Measurements from ENCODE around the gene JAG1. TPM values are rescaled to one million over a fixed set of nuclear protein-coding genes. Genes with fewer than 3 reads are reported as not detected.

The JAG1 gene
- total RNA-seq, 2 experiments from 2014 or later = 0.32 to 0.67 TPM

- TF ChIP-seq EZH2phosphoT487 (IDR thresholded peaks at IDR 0.05; ENCODE audit: borderline replicate concordance, low read depth, low read length) = no peak
- no peak for TF ChIP-seq CTCF (conservative IDR thresholded peaks at IDR 0.05; ENCODE audit: low read length)
- POLR2A ChIA-PET = interaction anchor here (0.5 to 1.0 kb wide), 2 partner anchors 11 to 374 kb away, joined by 3 read pairs; no protein-coding TSS in a partner anchor
- Histone ChIP-seq H3K36me3 (ENCODE audit: insufficient read depth, low read length) (no peaks in the 10 kb centered on the region), H3K9me2 (ENCODE audit: insufficient read depth, low read length) (no peaks in the 10 kb centered on the region), H4K20me1 (ENCODE audit: insufficient read depth, low read length) (no peaks in the 10 kb centered on the region), H3K9me3 (ENCODE audit: low read length) (no peaks in the 10 kb centered on the region), H3K27ac (ENCODE audit: low read depth, low read length, poor library complexity, severe bottlenecking) (no peak overlapping the region), H3K4me3 (ENCODE audit: low read depth, low read length, poor library complexity, severe bottlenecking) (no peak overlapping the region), H2AFZ (ENCODE audit: low read length) (no peak overlapping the region), H3K79me2 (ENCODE audit: insufficient read depth, low read depth, low read length) (no peaks in the 10 kb centered on the region), H3K4me1 (ENCODE audit: insufficient read depth, low read length, poor library complexity, severe bottlenecking) (no peaks in the 10 kb centered on the region), H3K4me2 (ENCODE audit: low read length) (no peak overlapping the region)
- CTCF ChIA-PET (ENCODE audit: unreplicated experiment) = no interaction called here
- no TSS peak for BruUV-seq (replicated peaks)
- intact Hi-C loops (cut with micrococcal nuclease; ENCODE audit: unreplicated experiment) = no loop called here
- no peak for DNase-seq (ENCODE audit: low spot score)
Measured at GRCh38 chr20:10718661-10719060, 44.9 kb upstream of the JAG1 start.

GRCh38 chr20:10716855-10717254 is 43.1 kb upstream of the JAG1 start:
- no peak for TF ChIP-seq CTCF (conservative IDR thresholded peaks at IDR 0.05; ENCODE audit: low read length)
- no peak for TF ChIP-seq EZH2phosphoT487 (IDR thresholded peaks at IDR 0.05; ENCODE audit: borderline replicate concordance, low read depth, low read length)
- H3K36me3 ChIP-seq (ENCODE audit: insufficient read depth, low read length) = no peaks in the 10 kb centered on the region
- DNase-seq (ENCODE audit: low spot score) = no peak
- H2AFZ ChIP-seq (ENCODE audit: low read length) = no peak overlapping the region
- H3K9me2 ChIP-seq (ENCODE audit: insufficient read depth, low read length) = no peaks in the 10 kb centered on the region
- no peak overlapping the region for H3K27ac ChIP-seq (ENCODE audit: low read depth, low read length, poor library complexity, severe bottlenecking)
- BruUV-seq (replicated peaks) = no TSS peak
- no peaks in the 10 kb centered on the region for H3K9me3 ChIP-seq (ENCODE audit: low read length)
- ChIA-PET CTCF (ENCODE audit: unreplicated experiment) (no interaction called here), POLR2A (no interaction called here)
- no peaks in the 10 kb centered on the region for H3K79me2 ChIP-seq (ENCODE audit: insufficient read depth, low read depth, low read length)
- no peak overlapping the region for H3K4me2 ChIP-seq (ENCODE audit: low read length)
- H3K4me1 ChIP-seq (ENCODE audit: insufficient read depth, low read length, poor library complexity, severe bottlenecking) = no peaks in the 10 kb centered on the region
- no peaks in the 10 kb centered on the region for H4K20me1 ChIP-seq (ENCODE audit: insufficient read depth, low read length)
- H3K4me3 ChIP-seq (ENCODE audit: low read depth, low read length, poor library complexity, severe bottlenecking) = no peak overlapping the region
- intact Hi-C loops (cut with micrococcal nuclease; ENCODE audit: unreplicated experiment) = no loop called here

- Histone ChIP-seq H4K20me1 (ENCODE audit: insufficient read depth, low read length) (no peaks in the 10 kb centered on the region), H3K36me3 (ENCODE audit: insufficient read depth, low read length) (no peaks in the 10 kb centered on the region), H3K4me2 (ENCODE audit: low read length) (no peak overlapping the region), H2AFZ (ENCODE audit: low read length) (no peak overlapping the region), H3K9me3 (ENCODE audit: low read length) (no peaks in the 10 kb centered on the region), H3K4me3 (ENCODE audit: low read depth, low read length, poor library complexity, severe bottlenecking) (no peak overlapping the region), H3K9me2 (ENCODE audit: insufficient read depth, low read length) (no peaks in the 10 kb centered on the region), H3K27ac (ENCODE audit: low read depth, low read length, poor library complexity, severe bottlenecking) (no peak overlapping the region), H3K79me2 (ENCODE audit: insufficient read depth, low read depth, low read length) (no peaks in the 10 kb centered on the region), H3K4me1 (ENCODE audit: insufficient read depth, low read length, poor library complexity, severe bottlenecking) (no peaks in the 10 kb centered on the region)
- no TSS peak for BruUV-seq (replicated peaks)
- ChIA-PET CTCF (ENCODE audit: unreplicated experiment) (no interaction called here), POLR2A (no interaction called here)
- no peak for TF ChIP-seq EZH2phosphoT487 (IDR thresholded peaks at IDR 0.05; ENCODE audit: borderline replicate concordance, low read depth, low read length)
- no peak for TF ChIP-seq CTCF (conservative IDR thresholded peaks at IDR 0.05; ENCODE audit: low read length)
- DNase-seq (ENCODE audit: low spot score) = no peak
- intact Hi-C loops (cut with micrococcal nuclease; ENCODE audit: unreplicated experiment) = no loop called here
Measured at GRCh38 chr20:10715035-10715434, 41.2 kb upstream of the JAG1 start.

Measured in OCI-LY7 (cell line).